H1 (cell line): Measurements from ENCODE around the gene STX8. TPM values are rescaled to one million over a fixed set of nuclear protein-coding genes. Genes with fewer than 3 reads are reported as not detected.

Experiments
- CTCF ChIA-PET: fragments of 300-600 bp; sonication (Branson Sonifier 250); formaldehyde crosslinking; loops from one replicate; lab custom pipeline; 2021; ENCODE audit not compliant: partially characterized antibody; lab: Charles Lee
- POLR2A ChIA-PET: fragments of 300-600 bp; sonication (Branson Sonifier 250); formaldehyde crosslinking; loops from one replicate; lab custom pipeline; 2021; ENCODE audit warnings: inconsistent platforms; ENCODE audit not compliant: partially characterized antibody; lab: Charles Lee
- DNase-seq, 2 experiments: peaks; one replicate each; pipeline versions ENCODE4 v3.0.0 to v3.0.0-alpha.2; 2010 to 2022; ENCODE audit warnings: low spot score in 2 of 2, low read depth in 1 of 2, mixed read lengths in 1 of 2
- FAIRE-seq: peaks from 2 replicates; lab custom pipeline; 2011; peaks lifted over from hg19 to GRCh38; lab: Jason Lieb, UNC
- H2AFZ ChIP-seq: 2 replicates; pipeline ENCODE4 v1.8.1; 2012; ENCODE audit warnings: low read length, inconsistent platforms
- H2AK5ac ChIP-seq: 2 replicates; pipeline ENCODE4 v1.6.1; 2013; ENCODE audit warnings: low read depth, low read length
- H2BK120ac ChIP-seq: replicated peaks from 2 replicates; pipeline ENCODE3; 2013; ENCODE audit warnings: low read depth, low read length, inconsistent platforms
- H2BK12ac ChIP-seq: 2 replicates; pipeline ENCODE4 v1.6.1; 2013; ENCODE audit warnings: low read depth, low read length
- H2BK15ac ChIP-seq: 2 replicates; pipeline ENCODE4 v1.6.1; 2013; ENCODE audit warnings: low read length
- H2BK20ac ChIP-seq: 2 replicates; pipeline ENCODE4 v1.6.1; 2013; ENCODE audit warnings: low read length
- H2BK5ac ChIP-seq: 2 replicates; pipeline ENCODE4 v1.6.1; 2013; ENCODE audit warnings: low read depth, low read length
- H3K14ac ChIP-seq: 2 replicates; pipeline ENCODE4 v1.6.1; 2013; ENCODE audit warnings: inconsistent platforms; ENCODE audit not compliant: insufficient read length
- H3K18ac ChIP-seq: 2 replicates; pipeline ENCODE4 v1.6.1; 2013; ENCODE audit warnings: low read length; ENCODE audit errors: extremely low read depth
- H3K23ac ChIP-seq: 2 replicates; pipeline ENCODE4 v1.6.1; 2013; ENCODE audit warnings: inconsistent platforms; ENCODE audit not compliant: insufficient read length
- H3K23me2 ChIP-seq: 2 replicates; pipeline ENCODE4 v1.6.1; 2013; ENCODE audit warnings: low read depth, low read length
- H3K27ac ChIP-seq: 2 replicates; pipeline ENCODE4 v1.6.1; 2011; ENCODE audit warnings: low read depth, low read length, inconsistent platforms
- H3K27me3 ChIP-seq, 4 experiments: replicated peaks in 1 of 4; 1 replicate in 1 of 4; 2 replicates in 3 of 4; pipeline versions ENCODE4 v1.6.1 to v1.8.1; 2011 to 2013; ENCODE audit warnings: low read length in 3 of 4, mild to moderate bottlenecking in 3 of 4, inconsistent platforms in 2 of 4, mixed read lengths in 2 of 4, moderate library complexity in 1 of 4; ENCODE audit not compliant: control insufficient read depth in 3 of 4, insufficient read depth in 3 of 4; ENCODE audit errors: extremely low read depth in 1 of 4
- H3K36me3 ChIP-seq, 4 experiments: 2 replicates each; pipeline versions ENCODE4 v1.6.1 to v1.8.1; 2011 to 2013; ENCODE audit warnings: mild to moderate bottlenecking in 4 of 4, low read length in 3 of 4, moderate library complexity in 2 of 4, control low read depth in 1 of 4, inconsistent platforms in 1 of 4; ENCODE audit not compliant: insufficient read depth in 4 of 4, control insufficient read depth in 2 of 4
- H3K4ac ChIP-seq: replicated peaks from 2 replicates; pipeline ENCODE3; 2013; ENCODE audit warnings: low read length, low read depth, mixed read lengths, inconsistent platforms; ENCODE audit not compliant: insufficient read length
- H3K4me1 ChIP-seq, 4 experiments: replicated peaks in 1 of 4; 1 replicate in 1 of 4; 2 replicates in 3 of 4; pipeline versions ENCODE4 v1.6.1 to v1.8.1; 2011 to 2013; ENCODE audit warnings: low read length in 3 of 4, inconsistent platforms in 2 of 4, mixed read lengths in 1 of 4; ENCODE audit not compliant: insufficient read depth in 4 of 4, control insufficient read depth in 3 of 4
- H3K4me2 ChIP-seq, 2 experiments: 2 replicates each; pipeline versions ENCODE4 v1.6.1 to v1.8.1; 2011 to 2013; ENCODE audit warnings: low read depth in 2 of 2, low read length in 2 of 2, control low read depth in 1 of 2, inconsistent platforms in 1 of 2, mild to moderate bottlenecking in 1 of 2; ENCODE audit not compliant: insufficient read depth in 1 of 2
- H3K4me3 ChIP-seq, 4 experiments: fragments of 200-600, 300-600 bp in 1 of 4; sonication (generic), shearing (Covaris generic), sonication (Bioruptor Twin) in 1 of 4; 2 replicates each; pipeline versions ENCODE4 v1.5.1 to v1.8.1; 2011 to 2016; ENCODE audit warnings: low read length in 4 of 4, low read depth in 3 of 4, control low read depth in 2 of 4, inconsistent platforms in 2 of 4, mild to moderate bottlenecking in 2 of 4, mixed read lengths in 1 of 4, moderate library complexity in 1 of 4; ENCODE audit not compliant: insufficient read depth in 2 of 4; ENCODE audit errors: extremely low read depth in 1 of 4
- H3K56ac ChIP-seq: replicated peaks from 2 replicates; pipeline ENCODE3; 2013; ENCODE audit warnings: low read depth, mild to moderate bottlenecking, mixed read lengths, low read length, inconsistent platforms; ENCODE audit not compliant: insufficient read length
- H3K79me1 ChIP-seq: 2 replicates; pipeline ENCODE4 v1.6.1; 2013; ENCODE audit warnings: low read depth, low read length, control low read depth
- H3K79me2 ChIP-seq, 2 experiments: 2 replicates each; pipeline versions ENCODE4 v1.6.1 to v1.8.1; 2012 to 2013; ENCODE audit warnings: low read length in 2 of 2, mild to moderate bottlenecking in 2 of 2, inconsistent platforms in 1 of 2; ENCODE audit not compliant: insufficient read depth in 2 of 2, control insufficient read depth in 1 of 2
- H3K9ac ChIP-seq, 4 experiments: replicated peaks in 1 of 4; 1 replicate in 1 of 4; 2 replicates in 3 of 4; pipeline versions ENCODE4 v1.6.1 to v1.8.1; 2011 to 2013; ENCODE audit warnings: low read depth in 3 of 4, low read length in 3 of 4, control low read depth in 2 of 4, mild to moderate bottlenecking in 2 of 4, moderate library complexity in 2 of 4, inconsistent platforms in 1 of 4; ENCODE audit errors: extremely low read depth in 1 of 4
- H3K9me3 ChIP-seq, 2 experiments: 2 replicates each; pipeline versions ENCODE4 v1.6.1 to v1.8.1; 2012 to 2013; ENCODE audit warnings: mild to moderate bottlenecking in 2 of 2, moderate library complexity in 2 of 2, control low read depth in 1 of 2, inconsistent platforms in 1 of 2, low read depth in 1 of 2, low read length in 1 of 2, mixed read lengths in 1 of 2; ENCODE audit not compliant: insufficient read depth in 2 of 2
- H4K20me1 ChIP-seq, 2 experiments: replicated peaks in 1 of 2; 2 replicates each; pipeline versions ENCODE3 to v1.8.1; 2011 to 2013; ENCODE audit warnings: inconsistent platforms in 2 of 2, low read length in 2 of 2, mild to moderate bottlenecking in 1 of 2; ENCODE audit not compliant: insufficient read depth in 2 of 2, control insufficient read depth in 1 of 2
- H4K5ac ChIP-seq: 2 replicates; pipeline ENCODE4 v1.6.1; 2013; ENCODE audit warnings: low read length, low read depth, mixed read lengths, inconsistent platforms; ENCODE audit not compliant: insufficient read length
- H4K8ac ChIP-seq: 2 replicates; pipeline ENCODE4 v1.8.0; 2013; ENCODE audit warnings: mild to moderate bottlenecking, moderate library complexity, low read length, inconsistent platforms; ENCODE audit not compliant: insufficient read depth; ENCODE audit errors: extremely low read depth
- H4K91ac ChIP-seq: replicated peaks from 2 replicates; pipeline ENCODE3; 2013; ENCODE audit warnings: low read length, mixed read lengths, inconsistent platforms; ENCODE audit not compliant: insufficient read length
- CHD2 ChIP-seq: IDR thresholded peaks from 2 replicates; pipeline ENCODE4 v1.6.1; 2012; ENCODE audit warnings: low read length, improper control_type of control experiment
- EP300 ChIP-seq, 2 experiments: IDR thresholded peaks; 1 replicate in 1 of 2; 2 replicates in 1 of 2; pipeline ENCODE4 v1.6.1; 2011 to 2012; ENCODE audit warnings: low read depth in 2 of 2, low read length in 2 of 2, mild to moderate bottlenecking in 2 of 2, borderline replicate concordance in 1 of 2, inconsistent platforms in 1 of 2, moderate library complexity in 1 of 2
- HDAC2 ChIP-seq, 2 experiments: fragments of 300-600 bp in 1 of 2; sonication (generic) in 1 of 2; IDR thresholded peaks; 2 replicates each; pipeline ENCODE4 v1.6.1; 2011 to 2012; ENCODE audit warnings: low read depth in 2 of 2, low read length in 2 of 2, mild to moderate bottlenecking in 2 of 2, moderate library complexity in 2 of 2, borderline replicate concordance in 1 of 2, inconsistent platforms in 1 of 2
- JUND ChIP-seq: IDR thresholded peaks from 2 replicates; pipeline ENCODE4 v1.6.1; 2011; ENCODE audit warnings: mild to moderate bottlenecking, improper control_type of control experiment, low read length
- RXRA ChIP-seq: IDR thresholded peaks from 2 replicates; pipeline ENCODE4 v1.6.1; 2011; ENCODE audit warnings: low read depth, mild to moderate bottlenecking, low read length, moderate library complexity; ENCODE audit not compliant: insufficient read depth
- WGBS, 2 experiments: shearing (Covaris generic) in 1 of 2; methylation state at CpG; one replicate each; pipeline versions ENCODE4 v1.1.6 to v1.1.7; 2013 to 2015; ENCODE audit warnings: low lambda C conversion rate in 2 of 2, mixed read lengths in 2 of 2, inconsistent platforms in 1 of 2, low coverage in 1 of 2, missing lambda C conversion rate in 1 of 2; ENCODE audit not compliant: insufficient replicate concordance in 2 of 2, insufficient coverage in 1 of 2, insufficient read length in 1 of 2; ENCODE audit errors: extremely low coverage in 1 of 2, missing lambda C conversion rate in 1 of 2; 5-methylcytosine and 5-hydroxymethylcytosine counted together
- polyA plus RNA-seq, 7 experiments: library from polyadenylated mRNA; depleted of rRNA in 3 of 7; stranded (reverse) in 5 of 7; unstranded in 2 of 7; fragments of >200 nt in 5 of 7; fragments of 200-250 nt in 2 of 7; gene quantifications; 1 replicate in 5 of 7; 2 replicates in 1 of 7; 4 replicates in 1 of 7; pipeline versions ENCODE4 v1.2.1 to v1.2.3, GENCODE V29; 2011 to 2013; ENCODE audit warnings: missing spikeins in 2 of 7, mixed read lengths in 2 of 7
- total RNA-seq: library from RNA; stranded (reverse); fragmentation: NEBNext Ultra II Directional; extraction: Animal tissue kit (Norgen Biotek cat#: 25700); gene quantifications from 2 replicates; pipeline ENCODE4 v1.2.1, GENCODE V29; 2021
- TF ChIP-seq, protein P1 (sequence below): IDR thresholded peaks from 2 replicates; pipeline ENCODE4 v1.6.1; 2012; ENCODE audit warnings: low read length, inconsistent platforms

The STX8 gene
- total and polyA plus RNA-seq, 2 of the 8 experiments (the other 6 are each of a cell fraction or from before 2014, with no cell fraction given), result 22.8 to 42.5 TPM

- H3K4me3 ChIP-seq, result no peak overlapping the region
- H2AFZ ChIP-seq, result no peak overlapping the region
- H4K91ac ChIP-seq, result no peak overlapping the region
- DNase-seq (no peak), FAIRE-seq (no peak)
- POLR2A ChIA-PET, result no interaction called here
- H2BK12ac ChIP-seq, result no peak overlapping the region
- no peak overlapping the region for H3K56ac ChIP-seq
- H2BK120ac ChIP-seq, result no peak overlapping the region
- no peak overlapping the region for H3K4me2 ChIP-seq
- H3K14ac ChIP-seq, result no peak overlapping the region
- H4K5ac ChIP-seq, result no peak overlapping the region
- no peak overlapping the region for H3K4ac ChIP-seq
- H2BK15ac ChIP-seq, result no peak overlapping the region
- no peaks in the 10 kb centered on the region for H3K23me2 ChIP-seq
- no peak overlapping the region for H3K23ac ChIP-seq
- H4K8ac ChIP-seq, result no peak overlapping the region
- no peak overlapping the region for H3K27ac ChIP-seq
- no peak overlapping the region for H2AK5ac ChIP-seq
- no peaks in the 10 kb centered on the region for H3K4me1 ChIP-seq
- CTCF ChIA-PET, result interaction anchor here (1.2 to 1.3 kb wide), 2 partner anchors 79 to 120 kb away, joined by 3 read pairs; no protein-coding TSS in a partner anchor
- WGBS, 2 experiments, result 81% methylated on average over 3 of the region's 3 CpGs; no CpG with 5 or more reads in 1 of the 2 experiments
- TF ChIP-seq JUND, result no peak
- TF ChIP-seq HDAC2 (IDR thresholded peaks at IDR 0.05; ENCODE audit: borderline replicate concordance in 1 of 2, low read depth in 2 of 2, low read length in 2 of 2), result no peak
- TF ChIP-seq, protein P1, sequence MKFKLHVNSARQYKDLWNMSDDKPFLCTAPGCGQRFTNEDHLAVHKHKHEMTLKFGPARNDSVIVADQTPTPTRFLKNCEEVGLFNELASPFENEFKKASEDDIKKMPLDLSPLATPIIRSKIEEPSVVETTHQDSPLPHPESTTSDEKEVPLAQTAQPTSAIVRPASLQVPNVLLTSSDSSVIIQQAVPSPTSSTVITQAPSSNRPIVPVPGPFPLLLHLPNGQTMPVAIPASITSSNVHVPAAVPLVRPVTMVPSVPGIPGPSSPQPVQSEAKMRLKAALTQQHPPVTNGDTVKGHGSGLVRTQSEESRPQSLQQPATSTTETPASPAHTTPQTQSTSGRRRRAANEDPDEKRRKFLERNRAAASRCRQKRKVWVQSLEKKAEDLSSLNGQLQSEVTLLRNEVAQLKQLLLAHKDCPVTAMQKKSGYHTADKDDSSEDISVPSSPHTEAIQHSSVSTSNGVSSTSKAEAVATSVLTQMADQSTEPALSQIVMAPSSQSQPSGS, result no peak
- no peak for TF ChIP-seq CHD2
- no peak for TF ChIP-seq EP300 (IDR thresholded peaks at IDR 0.05; ENCODE audit: borderline replicate concordance in 1 of 2, low read depth in 2 of 2, low read length in 2 of 2)
- no peak for TF ChIP-seq RXRA
- no peak overlapping the region for H3K9ac ChIP-seq
- no peaks in the 10 kb centered on the region for H3K79me2 ChIP-seq
- H2BK5ac ChIP-seq, result no peak overlapping the region
- H3K36me3 ChIP-seq, result no peaks in the 10 kb centered on the region
- no peaks in the 10 kb centered on the region for H4K20me1 ChIP-seq
- no peak overlapping the region for H3K18ac ChIP-seq
- H2BK20ac ChIP-seq, result no peak overlapping the region
- no peaks in the 10 kb centered on the region for H3K9me3 ChIP-seq
- no peaks in the 10 kb centered on the region for H3K79me1 ChIP-seq
- H3K27me3 ChIP-seq, result no peaks in the 10 kb centered on the region
Measured at GRCh38 chr17:9386401-9386800, 189.2 kb downstream of the STX8 start.
